HuH-7 (cell line): ENCODE measurements around the gene SCN8A.

Source experiments
- DNase-seq: peaks from one replicate; pipeline ENCODE4 v3.0.0; 2011; ENCODE audit warnings: low spot score

The SCN8A gene

GRCh38 chr12:51672334-51672733 is 81.3 kb downstream of the SCN8A start:
- no peak for DNase-seq

DNA sequence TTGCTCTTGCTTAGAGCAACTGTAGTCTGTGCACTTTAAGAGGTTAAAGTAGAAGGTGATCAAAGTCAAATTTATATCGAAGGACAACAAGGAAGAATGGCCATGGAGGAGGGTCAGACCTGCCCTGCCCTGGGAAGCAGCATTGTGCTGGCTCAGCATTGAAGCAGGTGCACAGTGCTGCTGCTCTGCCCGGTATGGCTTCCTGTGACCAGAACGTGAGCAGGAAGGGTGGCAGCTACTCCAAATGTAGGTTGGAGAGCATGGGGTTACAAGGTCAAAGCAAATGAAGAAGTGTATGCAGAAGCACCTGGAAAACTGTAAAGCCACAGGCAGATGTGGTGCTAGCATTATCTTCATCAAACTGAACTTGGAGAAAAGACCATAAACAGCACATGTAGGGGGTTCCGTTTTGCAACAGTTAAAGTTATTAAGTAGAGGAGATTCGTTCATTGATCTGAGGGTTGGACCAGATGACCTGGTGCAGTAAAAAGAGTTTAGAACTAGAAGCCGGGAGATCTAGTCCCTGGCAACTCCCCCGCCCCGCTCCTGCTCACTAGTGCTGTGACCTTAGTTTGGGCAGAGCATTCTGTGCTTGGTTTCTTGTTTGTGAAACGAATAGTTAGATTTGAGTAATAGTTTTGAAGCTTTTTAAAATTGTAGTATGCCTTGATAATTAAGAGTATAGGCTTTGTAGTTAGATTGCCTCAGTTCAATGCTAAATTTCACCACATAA is 84.2 kb downstream of the SCN8A start:
- no peak for DNase-seq

DNA sequence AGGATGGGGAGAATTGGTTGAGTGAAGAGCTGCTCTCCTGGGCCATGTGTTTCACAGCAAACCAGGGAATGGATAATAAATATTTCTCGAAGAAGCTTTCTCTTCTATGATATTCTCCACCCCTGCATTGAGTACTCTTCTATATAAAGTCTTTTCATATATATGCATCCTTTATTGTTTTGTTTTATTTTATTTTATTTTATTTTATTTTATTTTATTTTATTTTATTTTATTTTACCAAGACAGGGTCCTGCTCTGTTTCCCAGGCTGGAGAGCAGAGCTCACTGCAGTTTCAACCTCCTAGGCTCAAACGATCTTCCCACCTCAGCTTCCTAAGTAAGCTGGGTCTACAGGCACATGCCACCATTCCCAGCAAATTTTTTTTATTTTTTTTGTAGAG is 85.8 kb downstream of the SCN8A start:
- no peak for DNase-seq

- DNase-seq: no peak
Measured at GRCh38 chr12:51677284-51677968, 86.4 kb downstream of the SCN8A start.

GRCh38 chr12:51678086-51678724 is 87.2 kb downstream of the SCN8A start:
- peak; percentile 59 for DNase-seq

- no peak for DNase-seq
Measured at GRCh38 chr12:51682981-51683380, 91.9 kb downstream of the SCN8A start.

GRCh38 chr12:51683763-51684357 is 92.8 kb downstream of the SCN8A start:
- no peak for DNase-seq

DNA sequence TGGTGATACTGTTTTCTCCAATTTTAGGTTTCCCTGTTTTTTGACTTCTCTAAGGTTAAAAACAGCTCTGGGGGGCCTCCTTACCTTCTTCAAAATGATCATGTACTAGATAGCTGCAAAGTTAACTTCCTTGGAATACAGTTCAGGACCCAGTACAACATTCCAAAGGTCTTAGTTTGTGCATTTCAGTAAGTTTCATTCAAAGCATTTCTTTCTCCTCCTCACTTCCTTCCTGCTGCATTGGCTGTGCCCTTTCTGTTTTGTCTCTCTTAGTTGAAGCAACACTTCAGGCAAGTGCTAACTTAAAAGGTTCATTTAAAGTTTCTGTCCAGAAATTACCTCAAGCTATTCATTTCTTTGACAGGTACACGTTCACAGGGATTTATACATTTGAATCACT is 95.7 kb downstream of the SCN8A start:
- DNase-seq: no peak

- DNase-seq: peak; percentile 20
Measured at GRCh38 chr12:51687177-51687576, 96.1 kb downstream of the SCN8A start.

- DNase-seq: no peak
Measured at GRCh38 chr12:51687614-51688013, 96.6 kb downstream of the SCN8A start.

DNA sequence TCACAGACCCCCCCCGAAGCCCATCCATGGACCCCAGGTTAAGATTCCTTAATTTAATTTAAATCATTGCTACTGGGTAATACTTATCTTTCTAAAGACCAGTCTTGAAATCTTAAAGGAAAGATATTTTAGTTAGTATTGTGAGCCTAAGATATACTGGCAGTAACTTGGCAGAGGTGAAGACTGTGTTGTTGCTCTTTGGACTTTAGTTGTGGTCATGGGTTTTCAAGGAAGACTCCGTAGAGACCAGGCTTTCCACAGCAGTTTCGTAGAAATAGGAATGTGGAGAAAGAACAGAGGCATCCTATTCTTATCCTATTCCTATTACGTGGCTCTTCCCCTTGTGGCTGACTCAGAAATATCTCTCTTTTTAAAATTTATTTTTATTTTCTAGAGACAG is 99.0 kb downstream of the SCN8A start:
- DNase-seq: no peak

DNA sequence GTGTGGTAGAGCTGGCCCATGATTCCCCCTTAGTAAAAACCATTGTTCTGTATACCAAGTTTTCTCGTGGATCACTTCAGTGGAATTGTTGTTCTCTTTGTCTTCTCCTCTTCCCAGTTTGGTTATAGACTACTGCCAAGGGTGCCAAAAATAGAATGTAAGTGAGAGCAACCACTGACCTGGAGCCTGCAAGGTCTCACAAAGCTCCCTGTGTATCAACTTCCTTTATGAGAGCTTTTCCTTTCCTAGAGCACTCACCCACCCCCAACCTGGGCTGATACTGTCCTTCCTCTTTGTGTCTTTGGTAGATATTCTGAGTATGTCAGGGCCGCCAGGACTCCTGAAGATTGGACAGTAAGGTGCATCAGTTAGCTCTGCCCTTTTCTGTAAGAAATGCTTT is 101.0 kb downstream of the SCN8A start:
- no peak for DNase-seq

- no peak for DNase-seq
Measured at GRCh38 chr12:51693569-51693968, 102.5 kb downstream of the SCN8A start.

- DNase-seq: peak; percentile 18
Measured at GRCh38 chr12:51694146-51694545, 103.1 kb downstream of the SCN8A start.

GRCh38 chr12:51695241-51696010 is 104.4 kb downstream of the SCN8A start:
- DNase-seq: no peak

DNA sequence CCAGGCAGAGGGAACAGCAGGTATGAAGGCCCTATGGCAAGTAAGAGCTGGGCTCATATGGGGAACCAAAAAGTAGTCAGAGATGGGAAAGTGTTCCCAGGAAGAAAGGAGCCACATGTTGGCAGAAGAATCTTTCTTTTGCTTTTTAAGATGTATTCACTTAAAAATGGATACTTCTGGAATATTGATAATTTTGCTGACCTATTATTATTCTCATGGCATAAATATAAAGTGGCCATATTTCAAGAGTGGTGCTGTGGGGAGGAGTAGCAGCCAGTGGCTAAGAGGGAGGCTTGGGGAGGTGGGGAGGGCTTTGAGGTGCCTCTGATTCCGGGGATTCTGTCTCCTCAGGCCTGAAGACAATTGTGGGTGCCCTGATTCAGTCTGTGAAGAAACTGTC is 108.2 kb downstream of the SCN8A start:
- no peak for DNase-seq

DNA sequence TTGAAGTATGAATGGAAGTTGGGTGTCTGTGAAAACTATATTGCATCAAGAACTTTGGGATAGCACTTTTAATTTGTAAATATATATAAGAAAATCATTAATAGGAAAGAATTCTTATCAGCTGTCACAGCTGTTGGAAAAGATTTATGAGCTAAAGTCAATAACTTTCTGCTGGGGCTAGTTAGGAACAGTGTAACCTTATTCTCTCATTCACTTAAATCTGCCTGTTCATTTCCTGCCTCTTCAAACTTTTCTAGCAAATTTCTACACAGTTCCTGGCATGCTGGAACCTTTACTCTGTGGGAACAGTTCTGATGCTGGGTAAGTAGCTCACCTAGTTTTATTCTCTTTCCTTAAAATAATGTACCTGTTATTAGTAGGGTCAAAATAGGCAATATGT is 109.9 kb downstream of the SCN8A start:
- DNase-seq: no peak

GRCh38 chr12:51702587-51702986 is 111.6 kb downstream of the SCN8A start:
- no peak for DNase-seq

DNA sequence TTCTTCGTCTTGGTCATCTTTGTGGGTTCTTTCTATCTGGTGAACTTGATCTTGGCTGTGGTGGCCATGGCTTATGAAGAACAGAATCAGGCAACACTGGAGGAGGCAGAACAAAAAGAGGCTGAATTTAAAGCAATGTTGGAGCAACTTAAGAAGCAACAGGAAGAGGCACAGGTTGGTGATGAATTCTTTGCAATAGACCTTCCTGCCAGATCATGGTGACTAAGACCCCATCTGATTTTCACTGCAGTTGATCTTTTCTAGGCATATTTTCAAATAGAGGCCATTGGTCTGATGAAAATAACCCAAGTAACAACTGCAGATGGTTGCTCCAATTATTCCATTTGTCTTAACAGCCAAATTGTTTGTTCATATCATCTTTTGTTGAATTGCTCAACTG is 114.4 kb downstream of the SCN8A start:
- DNase-seq: no peak

DNA sequence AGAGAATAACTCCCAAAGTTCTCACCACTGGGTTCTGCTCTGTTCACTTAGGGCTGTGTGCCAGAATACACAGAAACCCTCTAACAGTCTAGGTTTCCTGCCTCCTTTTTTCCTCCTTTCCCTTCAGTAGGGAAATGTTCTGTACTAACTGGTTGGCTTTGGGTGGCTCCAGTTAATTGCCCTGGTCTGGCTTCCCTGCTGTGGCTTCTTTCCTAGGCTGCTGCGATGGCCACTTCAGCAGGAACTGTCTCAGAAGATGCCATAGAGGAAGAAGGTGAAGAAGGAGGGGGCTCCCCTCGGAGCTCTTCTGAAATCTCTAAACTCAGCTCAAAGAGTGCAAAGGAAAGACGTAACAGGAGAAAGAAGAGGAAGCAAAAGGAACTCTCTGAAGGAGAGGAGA is 115.2 kb downstream of the SCN8A start:
- DNase-seq: no peak

DNA sequence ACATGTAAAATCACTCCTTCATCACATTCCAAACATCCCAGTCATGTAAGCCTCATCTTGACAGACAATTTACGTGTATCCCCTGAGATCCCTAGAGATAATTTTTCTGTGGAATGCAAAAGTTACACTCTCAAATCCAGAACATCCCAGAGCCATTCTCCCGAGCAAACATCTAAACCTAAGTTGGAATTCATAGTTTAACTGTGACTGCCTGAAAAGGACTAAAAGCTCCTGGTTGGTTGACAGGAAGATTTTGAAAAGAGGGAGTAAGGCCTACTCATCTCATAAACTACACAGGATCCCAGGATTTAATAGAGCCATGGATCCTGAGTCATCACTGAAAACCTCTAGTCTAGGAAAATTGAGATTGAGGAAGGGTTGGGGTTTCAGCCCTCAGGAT is 123.6 kb downstream of the SCN8A start:
- DNase-seq: no peak

GRCh38 chr12:51717326-51717925 is 126.4 kb downstream of the SCN8A start:
- no peak for DNase-seq
